H1 (cell line): ENCODE data around the gene PDF. TPM values are rescaled to one million over a fixed set of nuclear protein-coding genes. Genes with fewer than 3 reads are reported as not detected.

Experiments used
- BRCA1 ChIP-seq: IDR thresholded peaks from 2 replicates; pipeline ENCODE4 v1.6.1; 2012; ENCODE audit warnings: low read depth, low read length, improper control_type of control experiment
- FOSL1 ChIP-seq: IDR thresholded peaks from 2 replicates; pipeline ENCODE4 v1.6.1; 2011; ENCODE audit warnings: mild to moderate bottlenecking, low read depth, low read length, moderate library complexity; ENCODE audit not compliant: insufficient read depth
- SUZ12 ChIP-seq: fragments of 200-600 bp; sonication (generic); IDR thresholded peaks from 2 replicates; pipeline ENCODE4 v1.6.1; 2012; ENCODE audit warnings: mild to moderate bottlenecking, inconsistent platforms, low read length, moderate library complexity, mixed read lengths
- TAF7 ChIP-seq: optimal IDR thresholded peaks from 2 replicates; pipeline ENCODE3; 2011; ENCODE audit warnings: low read depth, mild to moderate bottlenecking, inconsistent platforms, low read length, moderate library complexity, borderline replicate concordance
- polyA plus RNA-seq, 7 experiments: library from polyadenylated mRNA; depleted of rRNA in 3 of 7; stranded (reverse) in 5 of 7; unstranded in 2 of 7; fragments of >200 nt in 5 of 7; fragments of 200-250 nt in 2 of 7; gene quantifications; 1 replicate in 5 of 7; 2 replicates in 1 of 7; 4 replicates in 1 of 7; pipeline versions ENCODE4 v1.2.1 to v1.2.3, GENCODE V29; 2011 to 2013; ENCODE audit warnings: missing spikeins in 2 of 7, mixed read lengths in 2 of 7
- total RNA-seq: library from RNA; stranded (reverse); fragmentation: NEBNext Ultra II Directional; extraction: Animal tissue kit (Norgen Biotek cat#: 25700); gene quantifications from 2 replicates; pipeline ENCODE4 v1.2.1, GENCODE V29; 2021
- TF ChIP-seq, protein P1 (sequence below), 3 experiments: IDR thresholded peaks; 1 replicate in 2 of 3; 2 replicates in 1 of 3; pipeline versions ENCODE4 v1.5.1 to v1.6.1; 2011; ENCODE audit warnings: low read length in 3 of 3, mild to moderate bottlenecking in 3 of 3, inconsistent platforms in 2 of 3, low read depth in 1 of 3, moderate library complexity in 1 of 3; ENCODE audit not compliant: insufficient read depth in 1 of 3; ENCODE audit errors: control extremely low read depth in 1 of 3
- TF ChIP-seq, protein P2 (sequence below): IDR thresholded peaks from 2 replicates; pipeline ENCODE4 v1.6.1; 2012; ENCODE audit warnings: inconsistent platforms
- TF ChIP-seq, protein P3 (sequence below): IDR thresholded peaks from 2 replicates; pipeline ENCODE4 v1.6.1; 2012; ENCODE audit warnings: inconsistent platforms

The PDF gene
- total and polyA plus RNA-seq, 2 of the 8 experiments (the other 6 are each of a cell fraction or from before 2014, with no cell fraction given), result 17.7 to 23.9 TPM

DNA sequence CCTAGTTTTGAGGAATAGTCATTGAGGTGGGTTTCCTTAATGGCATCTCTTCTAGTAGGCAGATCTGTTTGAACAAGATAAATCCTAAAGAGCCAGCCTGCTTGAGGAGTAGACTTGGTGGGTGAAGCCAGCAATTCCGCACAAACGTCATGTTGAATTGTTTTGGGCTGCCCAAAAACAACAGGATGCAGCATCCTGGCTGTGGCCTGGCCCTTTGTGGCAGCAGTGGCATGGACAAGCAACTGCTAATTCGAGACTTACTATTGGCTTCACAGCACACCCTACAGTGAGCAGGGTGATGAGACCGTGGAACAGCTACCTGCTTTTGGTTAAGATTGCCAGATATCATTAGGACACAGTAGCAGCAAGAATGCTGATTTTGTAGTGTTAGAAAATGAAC is 28.5 kb downstream of the PDF start (continued):
- TF ChIP-seq, protein P1, sequence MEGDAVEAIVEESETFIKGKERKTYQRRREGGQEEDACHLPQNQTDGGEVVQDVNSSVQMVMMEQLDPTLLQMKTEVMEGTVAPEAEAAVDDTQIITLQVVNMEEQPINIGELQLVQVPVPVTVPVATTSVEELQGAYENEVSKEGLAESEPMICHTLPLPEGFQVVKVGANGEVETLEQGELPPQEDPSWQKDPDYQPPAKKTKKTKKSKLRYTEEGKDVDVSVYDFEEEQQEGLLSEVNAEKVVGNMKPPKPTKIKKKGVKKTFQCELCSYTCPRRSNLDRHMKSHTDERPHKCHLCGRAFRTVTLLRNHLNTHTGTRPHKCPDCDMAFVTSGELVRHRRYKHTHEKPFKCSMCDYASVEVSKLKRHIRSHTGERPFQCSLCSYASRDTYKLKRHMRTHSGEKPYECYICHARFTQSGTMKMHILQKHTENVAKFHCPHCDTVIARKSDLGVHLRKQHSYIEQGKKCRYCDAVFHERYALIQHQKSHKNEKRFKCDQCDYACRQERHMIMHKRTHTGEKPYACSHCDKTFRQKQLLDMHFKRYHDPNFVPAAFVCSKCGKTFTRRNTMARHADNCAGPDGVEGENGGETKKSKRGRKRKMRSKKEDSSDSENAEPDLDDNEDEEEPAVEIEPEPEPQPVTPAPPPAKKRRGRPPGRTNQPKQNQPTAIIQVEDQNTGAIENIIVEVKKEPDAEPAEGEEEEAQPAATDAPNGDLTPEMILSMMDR (IDR thresholded peaks at IDR 0.05; ENCODE audit: control extremely low read depth in 1 of 3, insufficient read depth in 1 of 3, low read depth in 1 of 3, low read length in 3 of 3), result no peak
- TF ChIP-seq BRCA1 (no peak), TAF7 (no peak), FOSL1 (no peak), SUZ12 (no peak)
- TF ChIP-seq, protein P2, sequence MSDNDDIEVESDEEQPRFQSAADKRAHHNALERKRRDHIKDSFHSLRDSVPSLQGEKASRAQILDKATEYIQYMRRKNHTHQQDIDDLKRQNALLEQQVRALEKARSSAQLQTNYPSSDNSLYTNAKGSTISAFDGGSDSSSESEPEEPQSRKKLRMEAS, result no peak
- TF ChIP-seq, protein P3, sequence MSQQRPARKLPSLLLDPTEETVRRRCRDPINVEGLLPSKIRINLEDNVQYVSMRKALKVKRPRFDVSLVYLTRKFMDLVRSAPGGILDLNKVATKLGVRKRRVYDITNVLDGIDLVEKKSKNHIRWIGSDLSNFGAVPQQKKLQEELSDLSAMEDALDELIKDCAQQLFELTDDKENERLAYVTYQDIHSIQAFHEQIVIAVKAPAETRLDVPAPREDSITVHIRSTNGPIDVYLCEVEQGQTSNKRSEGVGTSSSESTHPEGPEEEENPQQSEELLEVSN, result no peak
